Sciatic nerve (tissue), 2 donors: ENCODE data around the gene HMGN2. TPM values are rescaled to one million over a fixed set of nuclear protein-coding genes. Genes with fewer than 3 reads are reported as not detected.

Source experiments
- ATAC-seq: fragments of 200-7000 bp; cut with Tn5 transposase; one replicate; pipeline ENCODE4 v1.9.1; 2020; ENCODE audit warnings: mild to moderate bottlenecking, moderate library complexity
- DNase-seq: peaks from one replicate; pipeline ENCODE4 v3.0.0-alpha.2; 2020; ENCODE audit warnings: low spot score
- intact Hi-C: fragments of 100-400 bp; cut with DNase I; formaldehyde crosslinking; loops from one replicate; pipeline ENCODE4 v1.14.2; 2022
- total RNA-seq: library from RNA; stranded (reverse); fragmentation: NEBNext Ultra II Directional; extraction: Animal tissue kit (Norgen Biotek cat#: 25700); gene quantifications from one replicate; pipeline ENCODE4 v1.2.1, GENCODE V29; 2021
- donor health status: DM: no; HTN: no; CAD: no.
- donor health status: DM: no; HTN: no; CAD: no.

Gene HMGN2
- 199 TPM for total RNA-seq

DNA sequence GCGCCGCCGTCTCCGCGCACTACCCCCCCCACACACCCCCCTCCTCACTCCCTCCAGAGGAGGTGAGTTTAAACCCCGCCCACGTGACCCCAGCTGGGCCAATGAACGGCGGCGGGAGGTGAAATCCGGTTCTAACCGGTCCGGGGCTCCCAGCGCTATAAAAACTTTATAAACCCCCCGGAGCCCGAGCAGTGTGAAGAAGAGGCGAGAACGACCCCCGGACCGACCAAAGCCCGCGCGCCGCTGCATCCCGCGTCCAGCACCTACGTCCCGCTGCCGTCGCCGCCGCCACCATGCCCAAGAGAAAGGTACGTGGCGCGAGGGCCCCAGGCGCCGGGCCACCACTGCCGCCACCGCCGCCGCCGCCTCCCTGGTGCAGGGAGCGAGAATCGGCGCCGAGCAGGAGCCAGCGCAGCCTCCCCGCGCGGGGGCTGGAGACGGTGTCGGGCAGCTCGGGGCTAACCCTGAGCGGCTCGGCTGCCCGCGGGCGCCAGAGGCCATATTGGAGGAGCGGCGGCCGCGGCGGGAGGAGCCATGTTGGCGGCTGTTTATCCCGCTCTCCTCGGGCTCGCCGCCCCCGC lies at the start of gene HMGN2:
Gene HMGN2 (plus strand): TSS at position 121 of the 581 bp plus-strand sequence. CDS start 173 bp downstream, at position 294.
- ATAC-seq, result peak; percentile 89
- peak; percentile 96 for DNase-seq
- intact Hi-C loops, result no loop called here

DNA sequence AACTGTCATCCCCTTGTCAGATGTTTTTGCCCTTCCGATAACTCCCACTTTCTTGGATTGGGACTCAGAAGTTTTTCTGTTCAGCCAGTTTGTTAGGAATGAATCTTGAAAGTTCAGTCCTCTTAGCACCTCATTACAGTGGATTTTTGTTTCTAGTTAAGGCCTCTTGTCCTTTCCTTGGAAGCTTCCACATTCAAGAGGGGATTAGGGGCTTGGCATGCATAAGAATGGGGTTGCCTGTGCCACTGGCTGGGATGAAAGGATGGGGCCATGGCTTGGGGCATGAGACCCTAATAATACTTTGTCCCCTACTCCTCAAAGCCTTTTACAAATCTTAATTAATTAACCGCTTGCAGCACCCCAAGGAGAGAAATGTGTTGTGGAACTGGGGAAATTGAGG lies 42.5 kb upstream of the HMGN2 start:
- intact Hi-C loops, result no loop called here
- ATAC-seq (no peak), DNase-seq (no peak)

DNA sequence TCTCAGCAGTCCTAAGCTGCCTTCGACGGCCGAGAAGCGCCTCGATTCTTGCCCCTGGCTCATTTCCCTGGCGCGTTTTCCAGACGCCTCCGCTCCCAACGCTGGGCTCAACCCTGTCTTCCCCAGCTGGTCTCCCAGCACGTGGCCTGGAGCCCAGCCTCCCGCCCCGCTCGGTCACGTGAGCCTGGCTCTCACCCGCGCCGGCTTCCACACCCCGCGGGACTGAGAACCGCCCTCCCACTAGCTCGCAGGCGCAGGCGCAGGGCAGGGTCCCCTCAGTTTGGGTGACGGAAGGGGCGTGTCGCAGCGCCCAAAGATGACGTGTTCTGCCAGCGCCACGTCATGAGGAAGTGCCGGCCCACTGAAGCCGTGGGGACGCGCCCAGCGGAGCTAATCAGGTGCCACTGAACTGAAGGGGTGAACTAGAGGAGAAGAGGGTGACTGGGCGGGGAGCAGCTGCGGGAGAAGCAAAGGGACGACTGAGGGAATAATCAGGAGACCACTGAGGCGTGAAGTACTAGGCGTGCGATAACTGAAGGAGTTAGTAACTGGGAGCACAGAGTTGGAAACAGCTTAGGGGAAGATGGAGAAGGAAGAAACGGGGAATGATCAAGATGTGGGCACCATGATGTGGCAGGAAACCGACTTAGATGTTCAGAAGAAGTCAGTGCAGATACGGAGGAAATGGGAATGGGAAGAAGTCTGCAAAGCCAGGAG lies 40.1 kb upstream of the HMGN2 start, which contains the start of gene DHDDS:
Gene DHDDS (plus strand): TSS at position 343 of the 717 bp plus-strand sequence. CDS start 625 bp downstream, outside the sequence.
- intact Hi-C loops, result no loop called here
- peak; percentile 99 for DNase-seq
- ATAC-seq, result peak; percentile 100

DNA sequence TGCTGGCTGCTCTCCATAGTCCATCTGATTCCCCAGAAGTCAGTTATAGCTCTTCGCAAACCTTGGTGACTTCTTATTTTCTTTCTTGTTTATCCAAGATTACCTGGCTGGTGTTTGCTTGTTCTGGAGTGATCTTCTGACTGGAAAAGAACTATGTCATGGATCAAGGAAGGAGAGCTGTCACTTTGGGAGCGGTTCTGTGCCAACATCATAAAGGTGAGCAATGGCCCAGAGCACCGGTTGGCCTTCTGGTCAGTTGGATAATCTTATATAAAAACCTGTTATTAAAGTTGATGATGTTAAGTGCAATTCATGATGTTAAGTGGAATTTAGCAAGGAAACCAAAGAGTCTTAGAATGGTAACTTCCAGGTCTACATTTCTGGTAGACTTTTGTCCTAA lies 39.4 kb upstream of the HMGN2 start:
- intact Hi-C loops, result no loop called here
- no peak for DNase-seq

DNA sequence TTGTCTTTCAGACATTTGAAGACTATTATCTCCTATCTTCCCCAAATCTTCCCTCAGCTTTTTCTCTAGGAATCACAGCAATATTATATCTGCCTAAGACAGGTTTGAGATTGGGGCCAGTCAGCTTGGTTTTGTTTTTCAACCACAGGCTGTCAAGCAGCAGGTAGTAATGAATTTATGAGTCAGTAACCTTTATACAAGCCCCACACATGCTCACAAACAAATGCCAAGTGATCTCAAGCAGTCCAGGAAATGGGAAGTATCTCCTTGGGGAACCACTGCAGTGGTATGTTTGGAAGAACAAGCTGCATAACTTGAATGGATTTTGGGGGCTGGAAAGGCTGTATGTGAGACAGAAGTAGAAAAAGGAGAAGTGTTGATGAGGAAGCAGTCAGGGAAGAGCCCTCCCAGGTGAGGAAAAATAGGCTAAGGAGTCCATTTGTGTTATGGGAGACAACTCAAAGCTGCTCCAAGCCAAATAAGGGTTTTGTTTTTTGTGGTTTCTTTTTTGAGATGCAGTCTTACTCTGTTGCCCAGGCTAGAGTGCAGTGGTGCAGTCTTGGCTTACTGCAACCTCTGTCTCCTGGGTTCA lies 38.0 kb upstream of the HMGN2 start:
- DNase-seq (no peak), ATAC-seq (no peak)
- intact Hi-C loops, result no loop called here

More for the DNA sequence above, 39.4 kb upstream of the HMGN2 start:
- ATAC-seq, result no peak

DNA sequence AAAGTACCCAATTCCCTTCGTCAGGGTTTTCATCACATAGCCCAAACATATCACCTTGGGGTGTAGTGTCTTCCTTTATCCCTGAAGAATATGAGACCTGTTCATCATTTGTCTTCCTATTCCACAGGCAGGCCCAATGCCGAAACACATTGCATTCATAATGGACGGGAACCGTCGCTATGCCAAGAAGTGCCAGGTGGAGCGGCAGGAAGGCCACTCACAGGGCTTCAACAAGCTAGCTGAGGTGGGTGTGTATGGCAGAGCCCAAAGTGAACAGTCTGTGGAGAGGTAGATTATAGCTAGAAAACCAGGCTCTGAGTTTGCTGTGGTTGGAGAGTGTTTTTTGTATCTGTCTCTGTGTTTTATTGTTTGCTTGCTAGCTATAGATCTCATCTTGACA lies 34.2 kb upstream of the HMGN2 start:
- no peak for DNase-seq
- no peak for ATAC-seq
- intact Hi-C loops, result no loop called here

DNA sequence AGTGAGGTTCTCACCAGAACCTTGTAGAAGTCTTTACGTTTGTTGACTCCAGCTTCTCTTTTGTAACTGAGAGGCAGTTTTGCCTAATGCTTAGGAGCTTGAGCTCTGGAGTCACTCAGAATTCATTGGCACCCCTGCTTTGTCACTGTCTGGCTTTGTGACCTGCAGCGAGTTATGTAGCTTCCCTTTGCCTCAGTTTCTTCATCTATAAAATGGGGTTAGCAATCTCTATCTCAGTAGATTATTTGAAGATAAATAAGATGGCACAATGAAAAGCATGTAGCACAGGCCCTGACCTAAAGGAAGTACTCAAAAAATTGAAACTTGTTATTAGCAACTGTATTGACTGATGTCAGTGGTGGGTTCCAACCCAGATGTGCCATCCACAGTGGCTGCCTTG lies 32.0 kb upstream of the HMGN2 start:
- ATAC-seq (no peak), DNase-seq (no peak)
- intact Hi-C loops, result no loop called here

GRCh38 chr1:26449868-26450267 lies 22.4 kb upstream of the HMGN2 start:
- ATAC-seq, result no peak
- DNase-seq, result no peak
- intact Hi-C loops, result no loop called here

- ATAC-seq (no peak), DNase-seq (no peak)
- intact Hi-C loops, result no loop called here
Measured at GRCh38 chr1:26450908-26451307, 21.3 kb upstream of the HMGN2 start.

DNA sequence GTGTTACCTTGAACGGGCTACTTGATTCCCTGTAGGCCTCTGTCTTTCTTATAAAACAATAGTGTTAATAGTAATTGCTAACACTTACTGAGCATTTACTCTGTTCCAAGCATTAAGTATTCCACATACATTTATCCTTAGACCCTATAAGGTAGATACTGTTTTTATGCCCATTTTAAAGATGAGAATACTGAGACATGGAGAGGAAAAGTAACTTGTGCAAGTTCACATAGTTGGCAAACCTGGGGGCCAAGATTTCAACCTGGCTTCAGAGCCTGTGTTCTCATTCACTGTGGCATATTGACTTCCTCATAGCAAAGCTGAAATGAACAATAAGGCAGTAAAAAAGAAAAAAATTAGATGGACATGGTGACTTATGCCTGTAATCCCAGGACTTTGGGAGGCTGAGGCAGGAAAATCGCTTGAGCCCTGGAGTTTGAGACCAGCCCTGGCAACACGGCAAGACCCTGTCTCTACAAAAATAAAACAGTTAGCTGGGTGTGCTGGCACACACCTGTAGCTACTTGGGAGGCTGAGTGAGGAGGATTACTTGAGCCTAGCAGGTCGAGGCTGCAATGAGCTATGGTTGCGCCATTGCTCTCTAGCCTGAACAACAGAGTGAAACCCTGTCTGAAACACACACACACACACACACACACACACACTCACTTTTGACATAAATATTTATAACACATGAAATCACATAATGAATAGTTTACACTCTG lies 19.6 kb upstream of the HMGN2 start:
- intact Hi-C loops, result no loop called here
- no peak for DNase-seq
- no peak for ATAC-seq

- intact Hi-C loops, result no loop called here
- ATAC-seq (no peak), DNase-seq (no peak)
Measured at GRCh38 chr1:26459148-26459547, 13.1 kb upstream of the HMGN2 start.

- ATAC-seq (no peak), DNase-seq (no peak)
- intact Hi-C loops, result no loop called here
Measured at GRCh38 chr1:26459573-26460031, 12.6 kb upstream of the HMGN2 start.

DNA sequence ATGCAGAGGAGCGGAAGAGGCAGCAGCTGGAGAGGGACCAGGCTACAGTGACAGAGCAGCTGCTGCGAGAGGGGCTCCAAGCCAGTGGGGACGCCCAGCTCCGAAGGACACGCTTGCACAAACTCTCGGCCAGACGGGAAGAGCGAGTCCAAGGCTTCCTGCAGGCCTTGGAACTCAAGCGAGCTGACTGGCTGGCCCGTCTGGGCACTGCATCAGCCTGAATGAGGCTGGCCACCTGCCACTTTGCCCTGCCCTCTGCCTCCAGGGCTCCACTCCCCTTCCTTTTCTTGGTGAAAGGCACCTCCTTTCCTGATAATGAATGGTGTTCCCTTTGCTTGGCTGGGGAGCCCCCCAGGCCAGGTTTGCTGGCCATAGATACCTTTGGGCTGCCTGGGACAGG lies 3.3 kb upstream of the HMGN2 start:
- ATAC-seq, result no peak
- no peak for DNase-seq
- intact Hi-C loops, result no loop called here

- intact Hi-C loops, result no loop called here
- DNase-seq (no peak), ATAC-seq (no peak)
Measured at GRCh38 chr1:26469558-26469957, 2.7 kb upstream of the HMGN2 start.

- ATAC-seq, result no peak
- intact Hi-C loops, result no loop called here
Measured at GRCh38 chr1:26470878-26471497, 1.3 kb upstream of the HMGN2 start.

GRCh38 chr1:26471498-26472319 lies 531 bp upstream of the HMGN2 start:
- intact Hi-C loops, result no loop called here
- ATAC-seq (peak; percentile 57), DNase-seq (peak; percentile 83)

More at GRCh38 chr1:26470878-26471497, 1.3 kb upstream of the HMGN2 start:
- no peak for DNase-seq

GRCh38 chr1:26472901-26473845 lies 933 bp downstream of the HMGN2 start:
- ATAC-seq, result peak; percentile 95
- intact Hi-C loops, result no loop called here
- peak; percentile 98 for DNase-seq
